K562 (cell line): Measurements from ENCODE around the gene ZNF236. TPM values are rescaled to one million over a fixed set of nuclear protein-coding genes. Genes with fewer than 3 reads are reported as not detected.

Experiments
- ATAC-seq: fragments of 200-7000 bp; cut with Tn5 transposase; 3 replicates; pipeline ENCODE4 v1.9.1; 2020; ENCODE audit warnings: moderate library complexity
- BruUV-seq: library from RNA; stranded (reverse); fragments of 400-500 nt; replicated peaks from 2 replicates; lab custom pipeline; 2021; lab: Mats Ljungman, UMichigan
- CTCF ChIA-PET: fragments of 300-600 bp; formaldehyde crosslinking; extraction: SDS; loops from one replicate; lab custom pipeline; 2021; ENCODE audit warnings: low intra/inter-chr PET ratio; lab: Yijun Ruan, JAX
- POLR2A ChIA-PET: fragments of 300-600, 350-650 bp; sonication (Branson Sonifier 250); formaldehyde crosslinking; extraction: SDS; loops from one replicate; lab custom pipeline; 2021; ENCODE audit warnings: antibody characterized with exemption, inconsistent platforms; lab: Yijun Ruan, JAX
- DNase-seq, 4 experiments: peaks; one replicate each; pipeline versions ENCODE4 v3.0.0 to v3.0.0-alpha.2; 2011 to 2018; ENCODE audit warnings: low spot score in 3 of 4, mixed read lengths in 3 of 4; ENCODE audit errors: extremely low read depth in 1 of 4
- FAIRE-seq: peaks from 2 replicates; lab custom pipeline; 2011; peaks lifted over from hg19 to GRCh38; lab: Jason Lieb, UNC
- H2AFZ ChIP-seq: 2 replicates; pipeline ENCODE4 v1.6.0; 2011; ENCODE audit warnings: low read depth, low read length, control low read depth, inconsistent platforms
- H3K27ac ChIP-seq: fragments of 200-600 bp; 3 replicates; pipeline ENCODE4 v1.8.0; 2011; ENCODE audit warnings: low read depth, mild to moderate bottlenecking, control low read depth, inconsistent platforms, low read length, moderate library complexity, mixed read lengths; ENCODE audit errors: extremely low read depth
- H3K27me3 ChIP-seq, 2 experiments: fragments of 300-600 bp in 1 of 2; 2 replicates in 1 of 2; 3 replicates in 1 of 2; pipeline versions ENCODE4 v1.6.0 to v1.8.0; 2011; ENCODE audit warnings: inconsistent platforms in 2 of 2, low read length in 2 of 2, mild to moderate bottlenecking in 1 of 2, mixed read lengths in 1 of 2, moderate library complexity in 1 of 2; ENCODE audit not compliant: control insufficient read depth in 2 of 2, insufficient read depth in 2 of 2
- H3K36me3 ChIP-seq: fragments of 300-600 bp; 3 replicates; pipeline ENCODE4 v1.8.0; 2011; ENCODE audit warnings: mild to moderate bottlenecking, low read length, inconsistent platforms; ENCODE audit not compliant: control insufficient read depth, insufficient read depth
- H3K4me1 ChIP-seq, 2 experiments: fragments of 200-600 bp in 1 of 2; replicated peaks in 1 of 2; 2 replicates in 1 of 2; 3 replicates in 1 of 2; pipeline versions ENCODE4 v1.5.1 to v1.8.0; 2011; ENCODE audit warnings: inconsistent platforms in 2 of 2, low read length in 2 of 2, mild to moderate bottlenecking in 1 of 2, mixed read lengths in 1 of 2, moderate library complexity in 1 of 2; ENCODE audit not compliant: control insufficient read depth in 2 of 2, insufficient read depth in 2 of 2
- H3K4me2 ChIP-seq: 2 replicates; pipeline ENCODE4 v1.6.1; 2011; ENCODE audit warnings: low read length, control low read depth, inconsistent platforms, mixed read lengths; ENCODE audit not compliant: insufficient read depth
- H3K4me3 ChIP-seq: fragments of 200-600 bp; sonication (generic), shearing (Covaris generic); 2 replicates; pipeline ENCODE4 v1.5.1; 2016; ENCODE audit warnings: control low read depth, inconsistent platforms
- H3K79me2 ChIP-seq: fragments of 200-600 bp; 3 replicates; pipeline ENCODE4 v1.8.0; 2011; ENCODE audit warnings: low read length, inconsistent platforms; ENCODE audit not compliant: control insufficient read depth, insufficient read depth
- H3K9ac ChIP-seq, 2 experiments: 2 replicates each; pipeline versions ENCODE4 v1.6.0 to v1.6.1; 2011; ENCODE audit warnings: low read depth in 2 of 2, low read length in 2 of 2, control low read depth in 1 of 2, inconsistent platforms in 1 of 2, mild to moderate bottlenecking in 1 of 2, mixed read lengths in 1 of 2; ENCODE audit not compliant: insufficient read depth in 1 of 2
- H3K9me1 ChIP-seq: one replicate; pipeline ENCODE4 v1.6.0; 2011; ENCODE audit warnings: inconsistent platforms, mild to moderate bottlenecking, low read length, moderate library complexity; ENCODE audit not compliant: control insufficient read depth, insufficient read depth
- H3K9me3 ChIP-seq: replicated peaks from 2 replicates; pipeline ENCODE4 v1.5.1; 2011; ENCODE audit warnings: low read depth, low read length, inconsistent platforms; ENCODE audit not compliant: control insufficient read depth, insufficient read depth
- H4K20me1 ChIP-seq: replicated peaks from 2 replicates; pipeline ENCODE4 v1.6.1; 2011; ENCODE audit warnings: low read length, inconsistent platforms, mixed read lengths; ENCODE audit not compliant: control insufficient read depth, insufficient read depth
- CHD1 ChIP-seq: fragments of 200-600 bp; sonication (generic); IDR thresholded peaks from one replicate; pipeline ENCODE4 v1.6.1; 2012; ENCODE audit warnings: mild to moderate bottlenecking, moderate library complexity, low read length, inconsistent platforms
- CHD2 ChIP-seq: IDR thresholded peaks from 2 replicates; pipeline ENCODE4 v1.6.1; 2011; ENCODE audit warnings: low read depth, low read length
- KAT7 ChIP-seq: sonication (generic); formaldehyde crosslinking; IDR thresholded peaks from 2 replicates; pipeline ENCODE4 v1.8.0; 2022; ENCODE audit warnings: missing genetic modification reagents, mild to moderate bottlenecking, borderline replicate concordance
- KLF16 ChIP-seq: IDR thresholded peaks from 2 replicates; pipeline ENCODE4 v1.6.1; 2016; ENCODE audit warnings: antibody characterized with exemption
- NR2C2 ChIP-seq, 2 experiments: fragments of 200-800 bp in 1 of 2; sonication (Bioruptor generic) in 1 of 2; sonication (generic) in 1 of 2; formaldehyde crosslinking in 1 of 2; IDR thresholded peaks; 2 replicates each; pipeline versions ENCODE4 v1.6.1 to v1.8.0; 2016 to 2022; ENCODE audit warnings: mild to moderate bottlenecking in 1 of 2, missing compliant biosample characterization in 1 of 2, missing genetic modification characterization in 1 of 2, missing genetic modification reagents in 1 of 2
- RAD21 ChIP-seq, 2 experiments: fragments of 250-450 bp in 1 of 2; fragments of 450-650 bp in 1 of 2; sonication (Bioruptor Pico) in 1 of 2; formaldehyde crosslinking in 1 of 2; IDR thresholded peaks in 1 of 2; conservative IDR thresholded peaks in 1 of 2; 2 replicates each; pipeline versions ENCODE4 v1.4.0 to v1.8.0; 2020 to 2022; ENCODE audit warnings: mild to moderate bottlenecking in 2 of 2, moderate library complexity in 1 of 2
- RBBP5 ChIP-seq: fragments of 200-600 bp; sonication (generic); IDR thresholded peaks from 2 replicates; pipeline ENCODE4 v1.6.1; 2012; ENCODE audit warnings: borderline replicate concordance, mild to moderate bottlenecking, low read length, control low read depth, inconsistent platforms; ENCODE audit not compliant: insufficient read depth, poor library complexity, severe bottlenecking
- TBP ChIP-seq: optimal IDR thresholded peaks from 2 replicates; pipeline ENCODE3; 2011; ENCODE audit warnings: low read depth, low read length, improper control_type of control experiment
- TEAD2 ChIP-seq: fragments of 450-650 bp; IDR thresholded peaks from 2 replicates; pipeline ENCODE4 v1.6.1; 2016; ENCODE audit warnings: missing genetic modification characterization, control low read depth, missing compliant biosample characterization
- ZBED1 ChIP-seq: IDR thresholded peaks from 2 replicates; pipeline ENCODE4 v1.6.1; 2014
- ZBTB7A ChIP-seq: IDR thresholded peaks from 2 replicates; pipeline ENCODE4 v1.6.1; 2011; ENCODE audit warnings: low read depth, mild to moderate bottlenecking, low read length, moderate library complexity, borderline replicate concordance; ENCODE audit not compliant: control insufficient read depth
- ZFP30 ChIP-seq: fragments of 250-450 bp; sonication (Bioruptor Pico); IDR thresholded peaks from 2 replicates; pipeline ENCODE4 v1.8.0; 2022; ENCODE audit warnings: moderate library complexity, mild to moderate bottlenecking, inconsistent platforms, borderline replicate concordance
- WGBS: fragments of 100-300 bp; shearing (Covaris generic); methylation state at CpG from one replicate; pipeline ENCODE4 v1.1.6; 2016; ENCODE audit warnings: low coverage, mixed read lengths; ENCODE audit not compliant: insufficient coverage; ENCODE audit errors: missing lambda C conversion rate; 5-methylcytosine and 5-hydroxymethylcytosine counted together
- in situ Hi-C: fragments of 300-500 bp; cut with MboI; formaldehyde crosslinking; loops from 4 replicates; pipeline ENCODE4 v1.15.0; 2018; ENCODE audit warnings: inconsistent platforms, mixed read lengths
- intact Hi-C: fragments of 100-400 bp; cut with micrococcal nuclease; formaldehyde crosslinking; loops from 2 replicates; pipeline ENCODE4 v1.14.2; 2022
- polyA plus RNA-seq, 8 experiments: library from polyadenylated mRNA; depleted of rRNA in 4 of 8; stranded (reverse) in 5 of 8; unstranded in 3 of 8; fragments of >200 nt; fragmentation: Nextera tagmentation in 2 of 8; fragmentation: Illumina TruSeq in 1 of 8; extraction: Ambion mirVana in 2 of 8; extraction: Trizol in 1 of 8; gene quantifications; 2 replicates each; pipeline versions ENCODE4 v1.2.1 to v1.2.3, GENCODE V29; 2011 to 2014; ENCODE audit warnings: inconsistent platforms in 1 of 8, missing spikeins in 1 of 8
- total RNA-seq, 7 experiments: library from RNA; depleted of rRNA in 6 of 7; stranded (reverse); fragments of >200 nt in 6 of 7; fragmentation: Illumina TruSeq in 2 of 7; extraction: Trizol in 2 of 7; gene quantifications; 2 replicates each; pipeline versions ENCODE4 v1.2.1 to v1.2.3, GENCODE V29; 2011 to 2021; ENCODE audit warnings: low replicate concordance in 1 of 7
- TF ChIP-seq, protein P1 (sequence below): fragments of 250-450 bp; sonication (Bioruptor Pico); IDR thresholded peaks from 2 replicates; pipeline ENCODE4 v1.8.0; 2021; ENCODE audit warnings: moderate library complexity, mild to moderate bottlenecking, inconsistent platforms
- TF ChIP-seq, protein P2 (sequence below): sonication (generic); formaldehyde crosslinking; IDR thresholded peaks from 2 replicates; pipeline ENCODE4 v1.8.0; 2023; ENCODE audit warnings: mild to moderate bottlenecking, missing genetic modification reagents
- TF ChIP-seq, protein P3 (sequence below): fragments of 250-450 bp; sonication (Bioruptor Pico); IDR thresholded peaks from 2 replicates; pipeline ENCODE4 v1.8.0; 2022; ENCODE audit warnings: moderate library complexity, mild to moderate bottlenecking, inconsistent platforms

Gene ZNF236
- total and polyA plus RNA-seq, 9 of the 15 experiments (the other 6 are each of a cell fraction or from before 2014, with no cell fraction given) = 0.35 to 8.7 (median 3.4) TPM

DNA sequence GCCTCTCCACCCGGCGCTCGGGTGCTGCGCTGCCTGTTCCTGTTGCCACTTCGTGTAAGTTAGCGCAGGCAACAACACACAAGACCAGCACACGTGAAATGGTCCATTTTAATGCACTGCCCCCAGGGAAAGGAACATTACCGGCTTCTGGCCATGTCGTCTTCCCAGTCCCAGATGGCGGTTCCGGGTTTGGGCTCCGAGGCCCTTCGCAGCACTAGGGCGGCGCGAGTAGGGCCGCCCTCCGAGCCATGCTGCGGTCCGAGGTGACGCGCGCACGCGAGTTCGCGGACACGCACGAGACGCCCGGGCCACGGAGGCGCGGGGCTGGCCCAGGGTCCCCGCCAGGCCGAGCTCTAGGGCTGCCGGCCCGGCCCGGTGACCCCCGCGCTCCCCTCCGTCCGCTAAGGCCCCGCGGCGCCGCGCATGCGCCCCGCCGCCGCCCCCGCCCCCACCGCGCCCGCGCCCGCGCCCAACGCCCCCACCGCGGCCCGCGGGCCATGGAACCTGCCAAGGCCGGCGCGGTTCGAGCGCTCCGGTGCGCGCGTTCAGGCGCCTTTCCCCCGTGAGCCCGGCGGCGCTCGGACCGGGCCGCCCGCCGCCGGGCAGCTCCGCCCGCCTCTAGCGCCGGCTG, 367 bp upstream of the ZNF236 start:
- Histone ChIP-seq H4K20me1 (no peaks in the 10 kb centered on the region), H3K4me2 (peak overlapping the region; percentile 92), H3K9me1 (no peaks in the 10 kb centered on the region), H3K9ac (peak overlapping the region; percentile 96 to 98), H3K9me3 (no peaks in the 10 kb centered on the region), H3K36me3 (no peaks in the 10 kb centered on the region), H3K4me1 (peaks cover 12 to 22% of the 10 kb centered on the region in 2 experiments; a peak in 4 of 5 replicates), H2AFZ (peak overlapping the region; percentile 84), H3K4me3 (peak overlapping the region; percentile 79), H3K79me2 (peaks cover 62% of the 10 kb centered on the region), H3K27me3 (no peaks in the 10 kb centered on the region), H3K27ac (peak overlapping the region; percentile 95)
- ChIA-PET CTCF (interaction anchor here (0.6 to 0.8 kb wide), 2 partner anchors 54 to 1170 kb away, joined by 3 read pairs; no protein-coding TSS in a partner anchor), POLR2A (no interaction called here)
- ATAC-seq (peak; percentile 55), DNase-seq (peak; percentile 48 to 87 (median 85)), FAIRE-seq (no peak)
- in situ Hi-C loops = no loop called here
- no TSS peak for BruUV-seq
- 0% methylated on average over 31 of the region's 88 CpGs for WGBS
- intact Hi-C loops = no loop called here
- TF ChIP-seq ZBTB7A (peak; percentile 37; the same call in 1 of the 2 replicates), NR2C2 (CRISPR knock-in tag; IDR thresholded peaks at IDR 0.05) (no peak), NR2C2 (tag; IDR thresholded peaks at IDR 0.05) (peak; percentile 46; the same call in 1 of the 2 replicates), RAD21 (CRISPR knock-in tag; conservative IDR thresholded peaks at IDR 0.05 in 1 of 2, IDR thresholded peaks at IDR 0.05 in 1 of 2) (no peak), RBBP5 (peak; percentile 73), ZFP30 (no peak), CHD2 (0 out of 2 replicates have a peak, but pooled peaks have one; percentile 12), KAT7 (CRISPR knock-in tag) (no peak), ZBED1 (no peak), TBP (peak; percentile 12), KLF16 (no peak), CHD1 (peak; percentile 76), TEAD2 (no peak)
- TF ChIP-seq, protein P1, sequence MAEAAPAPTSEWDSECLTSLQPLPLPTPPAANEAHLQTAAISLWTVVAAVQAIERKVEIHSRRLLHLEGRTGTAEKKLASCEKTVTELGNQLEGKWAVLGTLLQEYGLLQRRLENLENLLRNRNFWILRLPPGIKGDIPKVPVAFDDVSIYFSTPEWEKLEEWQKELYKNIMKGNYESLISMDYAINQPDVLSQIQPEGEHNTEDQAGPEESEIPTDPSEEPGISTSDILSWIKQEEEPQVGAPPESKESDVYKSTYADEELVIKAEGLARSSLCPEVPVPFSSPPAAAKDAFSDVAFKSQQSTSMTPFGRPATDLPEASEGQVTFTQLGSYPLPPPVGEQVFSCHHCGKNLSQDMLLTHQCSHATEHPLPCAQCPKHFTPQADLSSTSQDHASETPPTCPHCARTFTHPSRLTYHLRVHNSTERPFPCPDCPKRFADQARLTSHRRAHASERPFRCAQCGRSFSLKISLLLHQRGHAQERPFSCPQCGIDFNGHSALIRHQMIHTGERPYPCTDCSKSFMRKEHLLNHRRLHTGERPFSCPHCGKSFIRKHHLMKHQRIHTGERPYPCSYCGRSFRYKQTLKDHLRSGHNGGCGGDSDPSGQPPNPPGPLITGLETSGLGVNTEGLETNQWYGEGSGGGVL = no peak
- TF ChIP-seq, protein P2, sequence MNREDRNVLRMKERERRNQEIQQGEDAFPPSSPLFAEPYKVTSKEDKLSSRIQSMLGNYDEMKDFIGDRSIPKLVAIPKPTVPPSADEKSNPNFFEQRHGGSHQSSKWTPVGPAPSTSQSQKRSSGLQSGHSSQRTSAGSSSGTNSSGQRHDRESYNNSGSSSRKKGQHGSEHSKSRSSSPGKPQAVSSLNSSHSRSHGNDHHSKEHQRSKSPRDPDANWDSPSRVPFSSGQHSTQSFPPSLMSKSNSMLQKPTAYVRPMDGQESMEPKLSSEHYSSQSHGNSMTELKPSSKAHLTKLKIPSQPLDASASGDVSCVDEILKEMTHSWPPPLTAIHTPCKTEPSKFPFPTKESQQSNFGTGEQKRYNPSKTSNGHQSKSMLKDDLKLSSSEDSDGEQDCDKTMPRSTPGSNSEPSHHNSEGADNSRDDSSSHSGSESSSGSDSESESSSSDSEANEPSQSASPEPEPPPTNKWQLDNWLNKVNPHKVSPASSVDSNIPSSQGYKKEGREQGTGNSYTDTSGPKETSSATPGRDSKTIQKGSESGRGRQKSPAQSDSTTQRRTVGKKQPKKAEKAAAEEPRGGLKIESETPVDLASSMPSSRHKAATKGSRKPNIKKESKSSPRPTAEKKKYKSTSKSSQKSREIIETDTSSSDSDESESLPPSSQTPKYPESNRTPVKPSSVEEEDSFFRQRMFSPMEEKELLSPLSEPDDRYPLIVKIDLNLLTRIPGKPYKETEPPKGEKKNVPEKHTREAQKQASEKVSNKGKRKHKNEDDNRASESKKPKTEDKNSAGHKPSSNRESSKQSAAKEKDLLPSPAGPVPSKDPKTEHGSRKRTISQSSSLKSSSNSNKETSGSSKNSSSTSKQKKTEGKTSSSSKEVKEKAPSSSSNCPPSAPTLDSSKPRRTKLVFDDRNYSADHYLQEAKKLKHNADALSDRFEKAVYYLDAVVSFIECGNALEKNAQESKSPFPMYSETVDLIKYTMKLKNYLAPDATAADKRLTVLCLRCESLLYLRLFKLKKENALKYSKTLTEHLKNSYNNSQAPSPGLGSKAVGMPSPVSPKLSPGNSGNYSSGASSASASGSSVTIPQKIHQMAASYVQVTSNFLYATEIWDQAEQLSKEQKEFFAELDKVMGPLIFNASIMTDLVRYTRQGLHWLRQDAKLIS = 0 out of 2 replicates have a peak, but pooled peaks have one; percentile 48
- TF ChIP-seq, protein P3, sequence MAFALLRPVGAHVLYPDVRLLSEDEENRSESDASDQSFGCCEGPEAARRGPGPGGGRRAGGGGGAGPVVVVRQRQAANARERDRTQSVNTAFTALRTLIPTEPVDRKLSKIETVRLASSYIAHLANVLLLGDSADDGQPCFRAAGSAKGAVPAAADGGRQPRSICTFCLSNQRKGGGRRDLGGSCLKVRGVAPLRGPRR (CRISPR knock-in tag) = no peak
